HCT116 (cell line): ENCODE data around the gene TOP1. TPM values are rescaled to one million over a fixed set of nuclear protein-coding genes. Genes with fewer than 3 reads are reported as not detected.

Experiments used
- ATAC-seq: fragments of 200-7000 bp; cut with Tn5 transposase; 2 replicates; pipeline ENCODE4 v1.9.1; 2020; ENCODE audit warnings: mild to moderate bottlenecking, moderate library complexity
- BruUV-seq: library from RNA; stranded (reverse); fragments of 400-500 nt; replicated peaks from 2 replicates; lab custom pipeline; 2021; lab: Mats Ljungman, UMichigan
- CTCF ChIA-PET: fragments of 300-600 bp; sonication (Branson Sonifier 250); formaldehyde crosslinking; loops from one replicate; lab custom pipeline; 2021; ENCODE audit warnings: antibody characterized with exemption; lab: Charles Lee
- POLR2A ChIA-PET: fragments of 300-600, 350-600 bp; sonication (Branson Sonifier 250); formaldehyde crosslinking; loops from one replicate; lab custom pipeline; 2021; ENCODE audit warnings: antibody characterized with exemption; lab: Charles Lee
- RAD21 ChIA-PET, 2 experiments: fragments of 300-600 bp; sonication (Branson Sonifier 250); formaldehyde crosslinking; loops; one replicate each; lab custom pipeline; 2023; ENCODE audit warnings: low total read pairs in 2 of 2; ENCODE audit not compliant: uncharacterized antibody in 2 of 2, unreplicated experiment in 2 of 2, low non-redundant PET in 1 of 2; lab: Charles Lee
- DNase-seq: peaks from one replicate; pipeline ENCODE4 v3.0.0-alpha.2; 2010; ENCODE audit warnings: low read depth, low spot score
- H2AFZ ChIP-seq: fragments of 200-600 bp; shearing (Covaris generic), sonication (generic); 2 replicates; pipeline ENCODE4 v1.6.1; 2017; ENCODE audit warnings: low read depth, mixed run types, mixed read lengths, antibody characterized with exemption, low read length; ENCODE audit not compliant: poor library complexity, severe bottlenecking
- H3K27ac ChIP-seq: 2 replicates; pipeline ENCODE4 v1.5.1; 2012; ENCODE audit warnings: low read depth, low read length
- H3K27me3 ChIP-seq: fragments of 200-600 bp; sonication (generic); 2 replicates; pipeline ENCODE4 v1.6.1; 2016; ENCODE audit warnings: mixed run types, low read length, mixed read lengths; ENCODE audit not compliant: insufficient read depth
- H3K36me3 ChIP-seq, 2 experiments: fragments of 200-500 bp in 1 of 2; fragments of 200-600 bp in 1 of 2; sonication (Bioruptor generic) in 1 of 2; sonication (generic) in 1 of 2; 2 replicates each; pipeline versions ENCODE4 v1.5.1 to v1.6.1; 2014 to 2016; ENCODE audit warnings: low read length in 2 of 2, inconsistent platforms in 1 of 2, mixed read lengths in 1 of 2, mixed run types in 1 of 2; ENCODE audit not compliant: insufficient read depth in 2 of 2, control insufficient read depth in 1 of 2
- H3K4me1 ChIP-seq, 2 experiments: fragments of 200-600 bp in 1 of 2; sonication (generic) in 1 of 2; 2 replicates each; pipeline versions ENCODE4 v1.5.1 to v1.6.1; 2012 to 2017; ENCODE audit warnings: low read length in 2 of 2, inconsistent platforms in 1 of 2, mild to moderate bottlenecking in 1 of 2, mixed read lengths in 1 of 2, mixed run types in 1 of 2, moderate library complexity in 1 of 2; ENCODE audit not compliant: insufficient read depth in 2 of 2, control insufficient read depth in 1 of 2
- H3K4me2 ChIP-seq: fragments of 200-600 bp; sonication (generic); 2 replicates; pipeline ENCODE4 v1.6.1; 2017; ENCODE audit warnings: mixed run types, low read length, mixed read lengths
- H3K4me3 ChIP-seq, 2 experiments: fragments of 200-600 bp in 1 of 2; sonication (generic) in 1 of 2; replicated peaks in 1 of 2; 2 replicates each; pipeline ENCODE4 v1.5.1; 2011 to 2016; ENCODE audit warnings: low read length in 2 of 2, control low read depth in 1 of 2, low read depth in 1 of 2, mild to moderate bottlenecking in 1 of 2, mixed read lengths in 1 of 2, mixed run types in 1 of 2
- H3K79me2 ChIP-seq: fragments of 200-600 bp; sonication (generic); 2 replicates; pipeline ENCODE4 v1.6.1; 2017; ENCODE audit warnings: mild to moderate bottlenecking, mixed run types, low read length, moderate library complexity, mixed read lengths; ENCODE audit not compliant: insufficient read depth
- H3K9ac ChIP-seq: fragments of 200-600 bp; sonication (generic); 2 replicates; pipeline ENCODE4 v1.6.1; 2016; ENCODE audit warnings: low read length, mixed read lengths
- H3K9me2 ChIP-seq: fragments of 200-600 bp; sonication (generic), shearing (Covaris generic); 2 replicates; pipeline ENCODE4 v1.6.1; 2017; ENCODE audit warnings: mixed run types, mild to moderate bottlenecking, moderate library complexity; ENCODE audit not compliant: insufficient read depth
- H3K9me3 ChIP-seq, 2 experiments: fragments of 200-500 bp in 1 of 2; fragments of 200-600 bp in 1 of 2; sonication (Bioruptor generic) in 1 of 2; sonication (generic) in 1 of 2; 2 replicates each; pipeline ENCODE4 v1.6.1; 2014 to 2017; ENCODE audit warnings: low read length in 2 of 2, mixed read lengths in 2 of 2, inconsistent platforms in 1 of 2, low read depth in 1 of 2, mild to moderate bottlenecking in 1 of 2, mixed run types in 1 of 2, moderate library complexity in 1 of 2; ENCODE audit not compliant: control insufficient read depth in 1 of 2, insufficient read depth in 1 of 2
- H4K20me1 ChIP-seq: fragments of 200-600 bp; sonication (generic), shearing (Covaris generic); 2 replicates; pipeline ENCODE4 v1.6.1; 2017; ENCODE audit warnings: mixed run types, mild to moderate bottlenecking, moderate library complexity; ENCODE audit not compliant: insufficient read depth
- CBX3 ChIP-seq: IDR thresholded peaks from 2 replicates; pipeline ENCODE4 v1.6.1; 2012; ENCODE audit warnings: low read depth
- CEBPB ChIP-seq: IDR thresholded peaks from 2 replicates; pipeline ENCODE4 v1.6.1; 2012; ENCODE audit warnings: low read depth
- EGR1 ChIP-seq: IDR thresholded peaks from 2 replicates; pipeline ENCODE4 v1.6.1; 2012; ENCODE audit warnings: low read depth
- ELF1 ChIP-seq: IDR thresholded peaks from 2 replicates; pipeline ENCODE4 v1.6.1; 2012; ENCODE audit warnings: low read depth, borderline replicate concordance
- EZH2 ChIP-seq: fragments of 200-600 bp; sonication (generic); IDR thresholded peaks from 2 replicates; pipeline ENCODE4 v1.6.1; 2017; ENCODE audit warnings: antibody characterized with exemption, mixed run types
- EZH2phosphoT487 ChIP-seq: fragments of 200-600 bp; IDR thresholded peaks from 2 replicates; pipeline ENCODE4 v1.6.1; 2018; ENCODE audit warnings: antibody characterized with exemption, borderline replicate concordance
- FOSL1 ChIP-seq: IDR thresholded peaks from 2 replicates; pipeline ENCODE4 v1.6.1; 2012; ENCODE audit warnings: low read depth
- JUND ChIP-seq: IDR thresholded peaks from 2 replicates; pipeline ENCODE4 v1.6.1; 2012
- RAD21 ChIP-seq: IDR thresholded peaks from 2 replicates; pipeline ENCODE4 v1.6.1; 2012; ENCODE audit warnings: low read depth, mild to moderate bottlenecking
- SIN3A ChIP-seq: IDR thresholded peaks from 2 replicates; pipeline ENCODE4 v1.6.1; 2012; ENCODE audit warnings: low read depth
- SP1 ChIP-seq: IDR thresholded peaks from 2 replicates; pipeline ENCODE4 v1.6.1; 2012; ENCODE audit warnings: low read depth
- SRF ChIP-seq: IDR thresholded peaks from 2 replicates; pipeline ENCODE4 v1.6.1; 2012; ENCODE audit warnings: low read depth
- TCF7L2 ChIP-seq: IDR thresholded peaks from 2 replicates; pipeline ENCODE4 v1.7.0; 2011; ENCODE audit warnings: borderline replicate concordance, inconsistent platforms; ENCODE audit not compliant: insufficient read depth, insufficient read length; ENCODE audit errors: extremely low read depth
- YY1 ChIP-seq: IDR thresholded peaks from 2 replicates; pipeline ENCODE4 v1.6.1; 2011; ENCODE audit warnings: low read length, low read depth, moderate library complexity, mild to moderate bottlenecking; ENCODE audit not compliant: insufficient replicate concordance; ENCODE audit errors: extremely low read depth
- ZFX ChIP-seq: fragments of 450-650 bp; IDR thresholded peaks from 2 replicates; pipeline ENCODE4 v1.6.1; 2017
- intact Hi-C: fragments of 100-400 bp; cut with micrococcal nuclease; formaldehyde crosslinking; loops from 2 replicates; pipeline ENCODE4 v1.10.0; 2022
- total RNA-seq: library from RNA; stranded (reverse); gene quantifications from one replicate; pipeline ENCODE4 v1.2.1, GENCODE V29; 2021; ENCODE audit not compliant: unreplicated experiment
- TF ChIP-seq, protein P1 (sequence below): IDR thresholded peaks from 2 replicates; pipeline ENCODE4 v1.6.1; 2012
- TF ChIP-seq, protein P2 (sequence below): IDR thresholded peaks from 2 replicates; pipeline ENCODE4 v1.6.1; 2012
- TF ChIP-seq, protein P3 (sequence below), 3 experiments: fragments of 200-600 bp in 1 of 3; sonication (generic) in 1 of 3; IDR thresholded peaks in 2 of 3; conservative IDR thresholded peaks in 1 of 3; 2 replicates each; pipeline ENCODE4 v1.5.1; 2012 to 2017; ENCODE audit warnings: low read depth in 2 of 3, low read length in 2 of 3, antibody characterized with exemption in 1 of 3, borderline replicate concordance in 1 of 3, control low read depth in 1 of 3, mild to moderate bottlenecking in 1 of 3, mixed read lengths in 1 of 3, mixed run types in 1 of 3, moderate library complexity in 1 of 3; ENCODE audit not compliant: insufficient read depth in 1 of 3
- TF ChIP-seq, protein P4 (sequence below): IDR thresholded peaks from 2 replicates; pipeline ENCODE4 v1.6.1; 2012; ENCODE audit warnings: low read depth
- TF ChIP-seq, protein P5 (sequence below): IDR thresholded peaks from 2 replicates; pipeline ENCODE4 v1.6.1; 2011; ENCODE audit warnings: mild to moderate bottlenecking, low read length, moderate library complexity; ENCODE audit not compliant: insufficient replicate concordance; ENCODE audit errors: extremely low read depth

Gene TOP1
- total RNA-seq, 1 experiment from 2014 or later: 190 TPM

DNA sequence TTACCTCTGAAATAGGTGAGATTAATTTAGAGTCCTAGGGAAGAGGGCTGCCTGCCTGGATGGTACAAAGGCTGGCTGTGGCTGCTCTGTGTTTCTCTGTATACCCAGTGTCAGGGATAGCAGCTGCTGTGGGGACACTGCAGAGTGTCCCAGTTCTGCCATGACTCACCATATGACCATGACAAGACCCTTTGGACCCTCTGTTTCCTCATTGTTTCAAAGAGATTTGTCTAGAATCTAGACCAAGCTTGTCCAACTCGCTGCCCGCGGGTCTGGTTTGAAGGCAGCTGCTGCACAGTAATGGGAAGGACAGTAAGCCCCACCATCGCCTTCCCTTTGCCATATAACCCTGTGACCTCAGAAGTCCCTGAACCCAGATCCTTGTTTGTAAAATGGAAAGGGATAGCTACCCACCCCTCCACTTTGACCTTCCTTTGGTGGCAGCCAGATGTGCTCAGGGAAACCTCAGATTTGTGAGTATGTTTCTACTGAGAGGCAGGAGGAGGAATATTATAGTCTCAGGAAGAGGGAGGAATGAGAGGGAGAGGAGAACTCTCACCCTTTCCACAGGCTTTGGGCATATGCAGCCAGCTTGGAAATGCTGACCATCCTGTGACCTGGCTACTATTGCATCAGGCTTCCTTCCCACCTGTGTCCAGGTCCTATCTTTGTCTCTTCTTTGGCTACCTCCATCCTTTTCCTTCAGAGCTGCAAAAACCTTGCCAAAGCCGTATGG lies 122.7 kb downstream of the TOP1 start:
- intact Hi-C loops: no loop called here
- Histone ChIP-seq H3K36me3 (no peaks in the 10 kb centered on the region), H3K27ac (no peak overlapping the region), H3K9ac (no peak overlapping the region), H3K4me2 (no peak overlapping the region), H3K9me3 (no peaks in the 10 kb centered on the region), H2AFZ (no peak overlapping the region), H3K4me1 (peaks cover 4 to 10% of the 10 kb centered on the region in 2 experiments; a peak in 2 of 4 replicates), H3K4me3 (no peak overlapping the region), H3K79me2 (peaks cover 45% of the 10 kb centered on the region), H3K27me3 (no peaks in the 10 kb centered on the region), H3K9me2 (no peaks in the 10 kb centered on the region), H4K20me1 (no peaks in the 10 kb centered on the region)
- CTCF ChIA-PET: no interaction called here
- ATAC-seq (no peak), DNase-seq (no peak)
- POLR2A ChIA-PET: no interaction called here
- TF ChIP-seq, protein P1, sequence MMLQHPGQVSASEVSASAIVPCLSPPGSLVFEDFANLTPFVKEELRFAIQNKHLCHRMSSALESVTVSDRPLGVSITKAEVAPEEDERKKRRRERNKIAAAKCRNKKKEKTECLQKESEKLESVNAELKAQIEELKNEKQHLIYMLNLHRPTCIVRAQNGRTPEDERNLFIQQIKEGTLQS: no peak
- TF ChIP-seq CEBPB (no peak), SRF (no peak), EZH2phosphoT487 (no peak), SP1 (no peak), JUND (no peak), RAD21 (no peak), TCF7L2 (no peak), ZFX (no peak), ELF1 (no peak), FOSL1 (no peak), SIN3A (no peak), EGR1 (no peak), CBX3 (no peak), EZH2 (no peak), YY1 (no peak)
- TF ChIP-seq, protein P2, sequence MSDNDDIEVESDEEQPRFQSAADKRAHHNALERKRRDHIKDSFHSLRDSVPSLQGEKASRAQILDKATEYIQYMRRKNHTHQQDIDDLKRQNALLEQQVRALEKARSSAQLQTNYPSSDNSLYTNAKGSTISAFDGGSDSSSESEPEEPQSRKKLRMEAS: no peak
- TF ChIP-seq, protein P3, sequence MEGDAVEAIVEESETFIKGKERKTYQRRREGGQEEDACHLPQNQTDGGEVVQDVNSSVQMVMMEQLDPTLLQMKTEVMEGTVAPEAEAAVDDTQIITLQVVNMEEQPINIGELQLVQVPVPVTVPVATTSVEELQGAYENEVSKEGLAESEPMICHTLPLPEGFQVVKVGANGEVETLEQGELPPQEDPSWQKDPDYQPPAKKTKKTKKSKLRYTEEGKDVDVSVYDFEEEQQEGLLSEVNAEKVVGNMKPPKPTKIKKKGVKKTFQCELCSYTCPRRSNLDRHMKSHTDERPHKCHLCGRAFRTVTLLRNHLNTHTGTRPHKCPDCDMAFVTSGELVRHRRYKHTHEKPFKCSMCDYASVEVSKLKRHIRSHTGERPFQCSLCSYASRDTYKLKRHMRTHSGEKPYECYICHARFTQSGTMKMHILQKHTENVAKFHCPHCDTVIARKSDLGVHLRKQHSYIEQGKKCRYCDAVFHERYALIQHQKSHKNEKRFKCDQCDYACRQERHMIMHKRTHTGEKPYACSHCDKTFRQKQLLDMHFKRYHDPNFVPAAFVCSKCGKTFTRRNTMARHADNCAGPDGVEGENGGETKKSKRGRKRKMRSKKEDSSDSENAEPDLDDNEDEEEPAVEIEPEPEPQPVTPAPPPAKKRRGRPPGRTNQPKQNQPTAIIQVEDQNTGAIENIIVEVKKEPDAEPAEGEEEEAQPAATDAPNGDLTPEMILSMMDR (IDR thresholded peaks at IDR 0.05 in 2 of 3, conservative IDR thresholded peaks at IDR 0.05 in 1 of 3; ENCODE audit: borderline replicate concordance in 1 of 3, insufficient read depth in 1 of 3, low read depth in 2 of 3, low read length in 2 of 3): no peak
- TF ChIP-seq, protein P4, sequence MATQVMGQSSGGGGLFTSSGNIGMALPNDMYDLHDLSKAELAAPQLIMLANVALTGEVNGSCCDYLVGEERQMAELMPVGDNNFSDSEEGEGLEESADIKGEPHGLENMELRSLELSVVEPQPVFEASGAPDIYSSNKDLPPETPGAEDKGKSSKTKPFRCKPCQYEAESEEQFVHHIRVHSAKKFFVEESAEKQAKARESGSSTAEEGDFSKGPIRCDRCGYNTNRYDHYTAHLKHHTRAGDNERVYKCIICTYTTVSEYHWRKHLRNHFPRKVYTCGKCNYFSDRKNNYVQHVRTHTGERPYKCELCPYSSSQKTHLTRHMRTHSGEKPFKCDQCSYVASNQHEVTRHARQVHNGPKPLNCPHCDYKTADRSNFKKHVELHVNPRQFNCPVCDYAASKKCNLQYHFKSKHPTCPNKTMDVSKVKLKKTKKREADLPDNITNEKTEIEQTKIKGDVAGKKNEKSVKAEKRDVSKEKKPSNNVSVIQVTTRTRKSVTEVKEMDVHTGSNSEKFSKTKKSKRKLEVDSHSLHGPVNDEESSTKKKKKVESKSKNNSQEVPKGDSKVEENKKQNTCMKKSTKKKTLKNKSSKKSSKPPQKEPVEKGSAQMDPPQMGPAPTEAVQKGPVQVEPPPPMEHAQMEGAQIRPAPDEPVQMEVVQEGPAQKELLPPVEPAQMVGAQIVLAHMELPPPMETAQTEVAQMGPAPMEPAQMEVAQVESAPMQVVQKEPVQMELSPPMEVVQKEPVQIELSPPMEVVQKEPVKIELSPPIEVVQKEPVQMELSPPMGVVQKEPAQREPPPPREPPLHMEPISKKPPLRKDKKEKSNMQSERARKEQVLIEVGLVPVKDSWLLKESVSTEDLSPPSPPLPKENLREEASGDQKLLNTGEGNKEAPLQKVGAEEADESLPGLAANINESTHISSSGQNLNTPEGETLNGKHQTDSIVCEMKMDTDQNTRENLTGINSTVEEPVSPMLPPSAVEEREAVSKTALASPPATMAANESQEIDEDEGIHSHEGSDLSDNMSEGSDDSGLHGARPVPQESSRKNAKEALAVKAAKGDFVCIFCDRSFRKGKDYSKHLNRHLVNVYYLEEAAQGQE: no peak
- TF ChIP-seq, protein P5, sequence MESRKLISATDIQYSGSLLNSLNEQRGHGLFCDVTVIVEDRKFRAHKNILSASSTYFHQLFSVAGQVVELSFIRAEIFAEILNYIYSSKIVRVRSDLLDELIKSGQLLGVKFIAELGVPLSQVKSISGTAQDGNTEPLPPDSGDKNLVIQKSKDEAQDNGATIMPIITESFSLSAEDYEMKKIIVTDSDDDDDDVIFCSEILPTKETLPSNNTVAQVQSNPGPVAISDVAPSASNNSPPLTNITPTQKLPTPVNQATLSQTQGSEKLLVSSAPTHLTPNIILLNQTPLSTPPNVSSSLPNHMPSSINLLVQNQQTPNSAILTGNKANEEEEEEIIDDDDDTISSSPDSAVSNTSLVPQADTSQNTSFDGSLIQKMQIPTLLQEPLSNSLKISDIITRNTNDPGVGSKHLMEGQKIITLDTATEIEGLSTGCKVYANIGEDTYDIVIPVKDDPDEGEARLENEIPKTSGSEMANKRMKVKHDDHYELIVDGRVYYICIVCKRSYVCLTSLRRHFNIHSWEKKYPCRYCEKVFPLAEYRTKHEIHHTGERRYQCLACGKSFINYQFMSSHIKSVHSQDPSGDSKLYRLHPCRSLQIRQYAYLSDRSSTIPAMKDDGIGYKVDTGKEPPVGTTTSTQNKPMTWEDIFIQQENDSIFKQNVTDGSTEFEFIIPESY: no peak
- RAD21 ChIA-PET: no interaction called here
- no TSS peak for BruUV-seq
